Left ventricle myocardium inferior (tissue), 1 donor: ENCODE measurements around the gene CDC27. TPM values are rescaled to one million over a fixed set of nuclear protein-coding genes. Genes with fewer than 3 reads are reported as not detected.
A peak's percentile ranks its signal among the peaks of the same experiment; 100 is the strongest.
"Not testable (repeated sequence)": the region's sequence is repeated elsewhere in the genome, so short reads cannot be mapped to it uniquely, and the experiment has no call there.

ENCODE experiments used
- DNase-seq: peaks from one replicate; pipeline ENCODE4 v3.0.0-alpha.2; 2020
- H3K27ac ChIP-seq: fragments of 200-600 bp; replicated peaks from 2 replicates; pipeline ENCODE4 v1.8.0; 2021
- H3K27me3 ChIP-seq: fragments of 200-600 bp; 2 replicates; pipeline ENCODE4 v1.8.0; 2021; ENCODE audit warnings: low read depth
- H3K36me3 ChIP-seq: fragments of 200-600 bp; 2 replicates; pipeline ENCODE4 v1.8.0; 2021
- H3K4me1 ChIP-seq: fragments of 200-600 bp; 2 replicates; pipeline ENCODE4 v1.8.0; 2021
- H3K4me3 ChIP-seq: fragments of 200-600 bp; 2 replicates; pipeline ENCODE4 v1.8.0; 2021; ENCODE audit warnings: mild to moderate bottlenecking, moderate library complexity
- H3K9me3 ChIP-seq: fragments of 200-600 bp; replicated peaks from 2 replicates; pipeline ENCODE4 v1.8.0; 2021
- intact Hi-C: fragments of 100-400 bp; cut with micrococcal nuclease; formaldehyde crosslinking; loops from one replicate; pipeline ENCODE4 v1.11.0; 2022
- total RNA-seq: library from RNA; stranded (reverse); fragmentation: NEBNext Ultra II Directional; extraction: Animal tissue kit (Norgen Biotek cat#: 25700); gene quantifications from one replicate; pipeline ENCODE4 v1.2.1, GENCODE V29; 2021
- TF ChIP-seq, protein P1 (sequence below): fragments of 200-600 bp; IDR thresholded peaks from 2 replicates; pipeline ENCODE4 v1.8.0; 2021; ENCODE audit warnings: antibody characterized with exemption, mild to moderate bottlenecking, borderline replicate concordance
- donor health status: DM: no; HTN: yes; CAD: no; lungs with severe emphysema.

Gene CDC27
- total RNA-seq, 1 donor from 2014 or later = 92.4 TPM

DNA sequence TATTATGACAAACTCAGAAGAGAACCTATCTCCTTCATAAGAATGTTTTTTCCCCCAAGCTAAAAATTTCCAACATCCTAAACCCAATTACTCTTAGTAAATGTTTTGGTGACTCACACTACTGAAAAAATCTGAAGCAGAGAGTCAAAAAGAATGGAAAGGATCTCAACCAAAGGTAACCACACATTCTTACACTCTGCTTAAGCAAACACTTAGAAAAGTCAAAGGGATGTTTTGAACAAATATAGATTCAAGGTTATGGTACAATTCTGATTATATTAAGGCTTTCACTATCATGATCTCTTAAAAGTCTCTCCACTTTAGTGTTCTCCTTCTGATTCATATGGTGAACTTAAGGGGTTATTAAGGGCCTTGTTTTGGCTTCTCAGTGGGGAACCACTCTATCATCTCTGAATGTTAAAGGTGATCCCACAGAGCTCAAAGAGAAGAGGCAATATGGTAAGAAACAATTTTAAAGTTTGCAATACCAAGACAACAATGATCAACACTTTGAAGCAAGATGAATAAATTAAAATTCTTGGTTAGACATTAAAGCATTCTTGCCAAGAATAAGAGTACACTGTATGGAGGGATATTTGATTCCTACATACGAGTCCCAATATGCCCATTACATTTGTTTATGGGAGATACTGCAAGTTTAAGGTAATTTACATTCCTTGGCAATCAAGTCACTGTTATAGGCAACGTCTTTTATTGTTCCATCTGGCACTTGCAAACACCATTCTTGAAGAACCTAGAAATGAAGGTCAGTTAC, 69.2 kb downstream of the CDC27 start:
- no peak for DNase-seq
- Histone ChIP-seq H3K4me1 (no peaks in the 10 kb centered on the region), H3K27ac (peak overlapping the region; percentile 1), H3K9me3 (no peaks in the 10 kb centered on the region), H3K36me3 (peaks cover 56% of the 10 kb centered on the region), H3K27me3 (no peaks in the 10 kb centered on the region), H3K4me3 (no peak overlapping the region)
- intact Hi-C loops = no loop called here
- TF ChIP-seq, protein P1, sequence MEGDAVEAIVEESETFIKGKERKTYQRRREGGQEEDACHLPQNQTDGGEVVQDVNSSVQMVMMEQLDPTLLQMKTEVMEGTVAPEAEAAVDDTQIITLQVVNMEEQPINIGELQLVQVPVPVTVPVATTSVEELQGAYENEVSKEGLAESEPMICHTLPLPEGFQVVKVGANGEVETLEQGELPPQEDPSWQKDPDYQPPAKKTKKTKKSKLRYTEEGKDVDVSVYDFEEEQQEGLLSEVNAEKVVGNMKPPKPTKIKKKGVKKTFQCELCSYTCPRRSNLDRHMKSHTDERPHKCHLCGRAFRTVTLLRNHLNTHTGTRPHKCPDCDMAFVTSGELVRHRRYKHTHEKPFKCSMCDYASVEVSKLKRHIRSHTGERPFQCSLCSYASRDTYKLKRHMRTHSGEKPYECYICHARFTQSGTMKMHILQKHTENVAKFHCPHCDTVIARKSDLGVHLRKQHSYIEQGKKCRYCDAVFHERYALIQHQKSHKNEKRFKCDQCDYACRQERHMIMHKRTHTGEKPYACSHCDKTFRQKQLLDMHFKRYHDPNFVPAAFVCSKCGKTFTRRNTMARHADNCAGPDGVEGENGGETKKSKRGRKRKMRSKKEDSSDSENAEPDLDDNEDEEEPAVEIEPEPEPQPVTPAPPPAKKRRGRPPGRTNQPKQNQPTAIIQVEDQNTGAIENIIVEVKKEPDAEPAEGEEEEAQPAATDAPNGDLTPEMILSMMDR = no peak

DNA sequence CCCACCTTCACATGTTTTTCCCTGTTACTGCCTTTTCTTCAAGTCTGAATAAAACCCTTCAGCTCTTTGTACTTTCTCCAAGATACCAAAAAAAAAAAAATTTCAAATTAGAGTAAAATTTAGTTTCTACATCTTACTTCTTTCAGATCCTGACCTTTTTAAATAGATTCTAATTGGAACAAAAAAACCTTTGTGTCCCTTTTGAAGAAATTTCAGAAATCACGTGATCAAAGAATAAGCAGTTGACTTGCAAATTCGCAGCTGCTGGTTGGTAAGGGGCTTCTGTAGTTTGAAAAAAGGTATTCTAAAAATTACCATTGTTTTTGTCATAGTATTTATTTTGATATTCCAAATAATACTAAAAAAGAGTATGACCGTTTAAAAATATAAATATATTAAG, 71.7 kb downstream of the CDC27 start:
- H3K9me3 ChIP-seq = no peaks in the 10 kb centered on the region
- H3K27ac ChIP-seq = no peak overlapping the region
- no peak for DNase-seq
- H3K27me3 ChIP-seq = no peaks in the 10 kb centered on the region
- H3K4me3 ChIP-seq = no peak overlapping the region
- peaks cover 36% of the 10 kb centered on the region for H3K36me3 ChIP-seq
- intact Hi-C loops = no loop called here
- H3K4me1 ChIP-seq = no peaks in the 10 kb centered on the region
- TF ChIP-seq, protein P1 = no peak

DNA sequence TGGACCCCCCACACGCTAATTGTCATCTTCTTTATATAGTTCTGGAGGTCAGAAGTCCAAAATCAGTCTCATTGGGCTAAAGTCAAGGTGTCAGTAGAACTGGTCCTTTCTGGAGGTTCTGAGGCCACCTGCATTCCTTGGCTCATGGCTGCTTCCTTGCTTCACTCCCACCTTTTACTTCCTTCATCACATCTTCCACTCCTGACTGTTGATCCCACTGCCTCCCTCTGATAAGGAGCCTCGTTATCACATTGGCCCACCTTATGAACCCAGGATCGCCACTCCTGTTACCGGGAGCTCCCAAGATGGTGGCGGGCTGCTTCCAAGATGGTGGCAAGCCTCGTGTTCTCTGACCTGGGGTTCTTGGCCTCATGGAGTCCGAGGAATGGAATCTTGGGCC, 83.0 kb downstream of the CDC27 start:
- Histone ChIP-seq H3K4me3 (no peak overlapping the region), H3K27me3 (no peaks in the 10 kb centered on the region), H3K36me3 (no peaks in the 10 kb centered on the region), H3K27ac (no peak overlapping the region), H3K9me3 (no peaks in the 10 kb centered on the region), H3K4me1 (no peaks in the 10 kb centered on the region)
- no peak for DNase-seq
- intact Hi-C loops = no loop called here
- TF ChIP-seq, protein P1 = no peak

DNA sequence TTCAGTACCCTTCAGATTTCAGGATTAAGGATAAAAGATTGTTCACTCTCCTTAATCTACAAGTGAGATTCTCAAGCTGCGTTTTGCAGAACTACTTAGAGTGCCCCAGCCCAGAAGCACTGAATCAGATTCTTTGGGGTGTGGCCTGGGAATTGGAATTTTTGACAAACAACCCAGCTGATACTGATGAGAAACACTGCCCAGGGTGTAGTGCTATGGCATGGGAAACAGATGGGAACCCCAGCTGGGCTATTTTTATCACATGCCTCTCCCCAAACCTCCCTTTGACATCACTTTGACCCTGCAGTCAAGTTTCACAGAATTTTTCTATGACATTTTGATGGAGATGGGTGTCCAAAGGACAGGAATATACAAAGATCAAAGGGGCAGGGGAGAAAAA, 83.8 kb downstream of the CDC27 start:
- H3K4me1 ChIP-seq, H3K4me3 ChIP-seq, H3K27ac ChIP-seq, H3K9me3 ChIP-seq, H3K27me3 ChIP-seq, DNase-seq, H3K36me3 ChIP-seq, intact Hi-C loops: not testable (repeated sequence)

DNA sequence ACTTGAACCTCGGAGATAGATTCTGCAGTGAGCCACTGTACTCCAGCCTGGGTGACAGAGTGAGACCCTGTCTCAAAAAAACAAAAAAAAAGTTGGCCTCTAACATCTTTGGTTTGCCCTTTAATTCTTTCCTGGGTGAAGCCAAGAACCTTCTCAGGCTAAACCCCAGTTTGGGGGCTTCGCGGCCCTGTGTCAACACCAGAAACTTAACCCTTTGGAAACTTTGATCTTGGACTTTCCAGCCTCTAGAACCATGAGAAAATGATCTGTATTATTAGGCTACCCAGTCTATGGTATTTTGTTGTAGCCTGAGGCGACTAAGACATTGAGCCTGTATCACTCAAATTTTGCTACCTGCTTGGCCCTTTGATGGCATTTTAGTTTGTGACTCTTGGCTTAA, 86.2 kb downstream of the CDC27 start:
- TF ChIP-seq, protein P1 = no peak
- H3K4me3 ChIP-seq = no peak overlapping the region
- H3K9me3 ChIP-seq = no peaks in the 10 kb centered on the region
- intact Hi-C loops = no loop called here
- no peaks in the 10 kb centered on the region for H3K36me3 ChIP-seq
- H3K27ac ChIP-seq = no peak overlapping the region
- peaks cover 17% of the 10 kb centered on the region for H3K4me1 ChIP-seq
- no peaks in the 10 kb centered on the region for H3K27me3 ChIP-seq
- no peak for DNase-seq

DNA sequence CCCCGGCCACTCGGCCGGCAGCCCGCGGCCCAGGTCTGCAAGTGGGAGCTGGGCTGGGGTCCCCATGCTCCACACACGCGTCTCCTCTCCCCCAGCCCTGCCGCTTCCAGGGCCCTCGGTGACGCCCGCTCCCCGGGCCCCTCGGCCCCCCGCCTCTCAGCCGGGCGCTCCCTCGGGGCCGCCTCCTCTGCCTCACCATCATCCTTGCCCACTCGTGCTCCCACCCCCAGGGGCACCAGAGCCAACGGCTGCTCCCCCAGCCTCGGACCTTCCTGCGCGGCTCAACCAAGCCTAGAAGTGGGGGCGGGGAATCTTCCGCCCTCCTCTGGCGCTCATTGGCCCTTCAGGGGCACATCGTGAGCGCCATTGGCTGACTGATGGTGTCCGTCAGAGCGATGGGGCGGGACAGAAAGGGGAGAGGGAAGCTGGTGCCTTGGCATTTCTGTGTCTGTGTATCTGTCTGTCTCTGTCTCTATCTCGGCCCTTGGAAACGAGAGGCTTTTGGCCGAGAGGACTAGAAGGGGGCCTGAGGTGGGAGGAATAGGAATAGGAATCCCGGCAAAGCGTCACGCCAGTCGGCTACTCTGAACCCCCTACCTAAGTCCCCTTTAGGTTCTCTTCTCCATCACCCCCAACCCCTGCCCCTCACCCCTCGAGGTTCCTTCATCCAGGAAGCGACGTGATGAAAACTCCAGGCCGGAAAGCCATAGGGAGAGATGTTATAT, 88.9 kb downstream of the CDC27 start:
- no peaks in the 10 kb centered on the region for H3K9me3 ChIP-seq
- H3K4me1 ChIP-seq = peaks cover 17% of the 10 kb centered on the region
- TF ChIP-seq, protein P1 = peak; percentile 28
- peak; percentile 94 for DNase-seq
- peak overlapping the region; percentile 83 for H3K27ac ChIP-seq
- intact Hi-C loops = no loop called here
- H3K4me3 ChIP-seq = peak overlapping the region; percentile 81
- H3K27me3 ChIP-seq = no peaks in the 10 kb centered on the region
- H3K36me3 ChIP-seq = no peaks in the 10 kb centered on the region
